ENCODE data around the gene CEMIP.

GRCh38 chr15:80866936-80867335, 87.8 kb downstream of the CEMIP start:
- no peak for TF ChIP-seq POLR2A (IDR thresholded peaks at IDR 0.05)
- TF ChIP-seq, protein P1, sequence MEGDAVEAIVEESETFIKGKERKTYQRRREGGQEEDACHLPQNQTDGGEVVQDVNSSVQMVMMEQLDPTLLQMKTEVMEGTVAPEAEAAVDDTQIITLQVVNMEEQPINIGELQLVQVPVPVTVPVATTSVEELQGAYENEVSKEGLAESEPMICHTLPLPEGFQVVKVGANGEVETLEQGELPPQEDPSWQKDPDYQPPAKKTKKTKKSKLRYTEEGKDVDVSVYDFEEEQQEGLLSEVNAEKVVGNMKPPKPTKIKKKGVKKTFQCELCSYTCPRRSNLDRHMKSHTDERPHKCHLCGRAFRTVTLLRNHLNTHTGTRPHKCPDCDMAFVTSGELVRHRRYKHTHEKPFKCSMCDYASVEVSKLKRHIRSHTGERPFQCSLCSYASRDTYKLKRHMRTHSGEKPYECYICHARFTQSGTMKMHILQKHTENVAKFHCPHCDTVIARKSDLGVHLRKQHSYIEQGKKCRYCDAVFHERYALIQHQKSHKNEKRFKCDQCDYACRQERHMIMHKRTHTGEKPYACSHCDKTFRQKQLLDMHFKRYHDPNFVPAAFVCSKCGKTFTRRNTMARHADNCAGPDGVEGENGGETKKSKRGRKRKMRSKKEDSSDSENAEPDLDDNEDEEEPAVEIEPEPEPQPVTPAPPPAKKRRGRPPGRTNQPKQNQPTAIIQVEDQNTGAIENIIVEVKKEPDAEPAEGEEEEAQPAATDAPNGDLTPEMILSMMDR (IDR thresholded peaks at IDR 0.05), result no peak

All from adrenal gland (tissue), 5 donors.